Stimulated activated effector memory CD8-positive, alpha-beta T cell treated with anti-CD3 and anti-CD28 coated beads, Interleukin-12 subunit alpha, Interleukin-12 subunit beta, amount 100 ng/mL, for 72 hours (primary cell): Measurements from ENCODE around the gene EFHC2.

ENCODE experiments used
- ATAC-seq: fragments of 150-1000 bp; cut with Tn5 transposase; 2 replicates; pipeline ENCODE4 v1.10.0; 2021
- DNase-seq, 2 donors: peaks; one replicate each; pipeline ENCODE4 v3.0.0; 2021 to 2022; ENCODE audit warnings: low spot score in 2 of 2
- H3K27ac Mint-ChIP-seq: one replicate; pipeline ENCODE4 v1.8.0; 2022; ENCODE audit warnings: mild to moderate bottlenecking, mixed read lengths
- H3K36me3 Mint-ChIP-seq: one replicate; pipeline ENCODE4 v1.8.0; 2022; ENCODE audit warnings: mild to moderate bottlenecking, mixed read lengths
- H3K4me1 Mint-ChIP-seq: one replicate; pipeline ENCODE4 v1.8.0; 2022; ENCODE audit warnings: mixed read lengths
- H3K4me3 Mint-ChIP-seq: one replicate; pipeline ENCODE4 v1.8.0; 2022; ENCODE audit warnings: mild to moderate bottlenecking, mixed read lengths
- H3K9me3 Mint-ChIP-seq: one replicate; pipeline ENCODE4 v1.8.0; 2022; ENCODE audit warnings: mixed read lengths

The EFHC2 gene

GRCh38 chrX:44314259-44314734 is 29.2 kb downstream of the EFHC2 start:
- Mint-ChIP-seq H3K36me3 (no peaks in the 10 kb centered on the region), H3K4me1 (peaks cover 14% of the 10 kb centered on the region), H3K27ac (peak overlapping the region; percentile 72), H3K9me3 (no peaks in the 10 kb centered on the region), H3K4me3 (no peak overlapping the region)
- DNase-seq, result no peak
- ATAC-seq, result peak; percentile 45

DNA sequence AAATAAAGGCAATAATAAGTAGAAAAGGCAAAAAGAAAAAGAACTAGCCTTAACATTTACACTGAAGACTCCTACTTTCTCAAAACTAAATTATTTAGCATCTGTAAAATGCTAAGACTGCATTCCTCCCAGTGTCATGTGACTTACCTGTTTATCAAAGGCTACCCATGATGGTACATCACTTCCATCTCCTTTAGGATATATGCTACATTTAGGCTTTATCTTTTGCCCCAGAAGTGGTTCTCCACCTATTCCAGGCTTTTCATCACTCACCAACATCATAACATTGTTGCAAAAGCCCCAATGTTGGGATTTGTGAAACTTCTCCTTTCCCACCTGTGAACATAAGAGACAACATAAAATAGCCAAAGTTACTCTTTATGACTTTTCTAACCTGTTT is 31.1 kb downstream of the EFHC2 start:
- H3K4me3 Mint-ChIP-seq, result no peak overlapping the region
- ATAC-seq, result no peak
- H3K9me3 Mint-ChIP-seq, result no peaks in the 10 kb centered on the region
- H3K36me3 Mint-ChIP-seq, result no peaks in the 10 kb centered on the region
- no peak for DNase-seq
- H3K27ac Mint-ChIP-seq, result no peak overlapping the region
- peaks cover 14% of the 10 kb centered on the region for H3K4me1 Mint-ChIP-seq

DNA sequence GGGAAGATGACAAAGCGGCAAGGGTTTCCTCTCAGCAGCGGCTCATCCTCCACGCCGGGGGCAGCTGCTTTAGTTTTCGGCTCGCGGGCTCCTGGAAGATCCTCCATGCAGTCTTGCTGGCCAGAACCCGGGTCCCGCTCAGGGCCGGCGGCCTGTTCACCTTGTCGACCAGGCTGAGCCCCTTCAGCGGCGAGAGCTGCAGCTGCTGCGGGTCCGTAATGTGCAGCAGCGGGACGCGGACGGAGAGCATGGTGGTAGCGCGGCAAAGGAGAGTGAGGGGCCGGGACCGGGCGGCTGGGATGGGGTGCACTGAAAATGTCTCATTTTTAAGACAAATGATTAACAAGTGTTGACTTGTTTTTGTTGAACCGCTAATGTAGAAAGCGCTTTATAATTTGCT is 33.2 kb downstream of the EFHC2 start:
- Mint-ChIP-seq H3K4me1 (peaks cover 8% of the 10 kb centered on the region), H3K27ac (no peak overlapping the region), H3K9me3 (no peaks in the 10 kb centered on the region), H3K4me3 (no peak overlapping the region), H3K36me3 (no peaks in the 10 kb centered on the region)
- ATAC-seq (no peak), DNase-seq (no peak)

DNA sequence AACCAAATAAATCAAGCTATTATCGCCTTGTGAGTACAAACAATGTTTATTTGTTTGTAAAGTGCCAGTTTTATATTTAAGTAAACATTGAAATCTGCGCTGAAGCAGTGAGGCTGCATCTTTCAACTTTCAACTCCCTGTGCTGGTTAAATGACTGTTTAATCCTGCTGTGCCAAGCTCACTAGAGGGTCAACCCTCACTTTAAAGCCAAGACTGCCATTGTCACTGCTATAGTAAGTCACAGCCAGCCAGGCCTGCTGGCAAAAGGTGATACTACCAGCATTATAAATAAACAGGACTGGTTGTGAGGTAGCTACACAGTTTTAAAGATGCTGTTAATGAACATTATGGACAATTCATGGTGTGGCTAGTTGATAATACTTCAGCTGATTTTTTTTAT is 34.6 kb downstream of the EFHC2 start:
- Mint-ChIP-seq H3K4me1 (no peaks in the 10 kb centered on the region), H3K36me3 (no peaks in the 10 kb centered on the region), H3K9me3 (no peaks in the 10 kb centered on the region), H3K4me3 (no peak overlapping the region), H3K27ac (no peak overlapping the region)
- ATAC-seq (no peak), DNase-seq (no peak)

DNA sequence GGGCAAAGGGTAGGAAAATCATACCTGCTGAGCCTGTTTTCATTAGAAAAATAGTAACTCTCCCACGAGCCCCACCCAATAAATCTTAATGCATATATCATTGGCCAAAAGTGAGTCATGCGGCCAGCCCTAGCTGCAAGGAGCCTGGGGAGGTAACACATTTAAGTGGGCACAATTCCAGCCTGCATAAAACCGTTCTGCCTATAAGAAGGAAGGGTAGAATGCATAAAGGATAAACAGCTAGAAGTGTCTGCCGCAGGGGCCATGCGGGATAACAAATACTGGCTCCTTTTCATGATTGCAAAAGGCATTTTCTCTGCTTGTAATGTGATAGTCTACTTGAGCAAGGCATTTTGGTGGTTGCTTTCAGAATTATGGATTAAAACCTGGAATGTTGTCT is 37.1 kb downstream of the EFHC2 start:
- Mint-ChIP-seq H3K27ac (no peak overlapping the region), H3K9me3 (no peaks in the 10 kb centered on the region), H3K36me3 (no peaks in the 10 kb centered on the region), H3K4me3 (no peak overlapping the region), H3K4me1 (no peaks in the 10 kb centered on the region)
- no peak for DNase-seq
- no peak for ATAC-seq

GRCh38 chrX:44305921-44306320 is 37.6 kb downstream of the EFHC2 start:
- Mint-ChIP-seq H3K4me1 (no peaks in the 10 kb centered on the region), H3K9me3 (no peaks in the 10 kb centered on the region), H3K27ac (no peak overlapping the region), H3K4me3 (no peak overlapping the region), H3K36me3 (no peaks in the 10 kb centered on the region)
- ATAC-seq, result no peak
- no peak for DNase-seq

DNA sequence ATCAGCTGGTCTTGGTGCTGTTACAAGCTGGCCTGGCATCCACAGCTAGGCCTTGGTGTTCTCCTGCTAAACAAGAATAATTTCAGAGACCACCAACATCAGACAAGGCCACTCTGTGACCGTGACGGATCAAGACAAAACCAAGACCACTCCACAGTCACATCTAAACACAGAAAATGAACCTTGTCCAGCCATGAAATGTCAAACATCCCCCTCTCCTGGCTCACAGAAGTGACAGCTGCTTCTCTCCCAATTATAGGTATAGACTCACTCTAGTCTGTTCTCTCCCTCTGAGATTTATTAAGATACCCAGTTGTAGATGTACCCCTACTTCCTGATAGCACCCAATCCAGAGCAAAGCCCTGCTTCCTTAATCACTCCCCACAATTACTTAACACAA is 40.4 kb downstream of the EFHC2 start:
- Mint-ChIP-seq H3K36me3 (no peaks in the 10 kb centered on the region), H3K4me1 (no peaks in the 10 kb centered on the region), H3K9me3 (no peaks in the 10 kb centered on the region), H3K27ac (no peak overlapping the region), H3K4me3 (no peak overlapping the region)
- DNase-seq (no peak), ATAC-seq (no peak)

- Mint-ChIP-seq H3K27ac (no peak overlapping the region), H3K4me1 (no peaks in the 10 kb centered on the region), H3K9me3 (peaks cover 2% of the 10 kb centered on the region), H3K4me3 (no peak overlapping the region), H3K36me3 (no peaks in the 10 kb centered on the region)
- ATAC-seq, result no peak
- no peak for DNase-seq
Measured at GRCh38 chrX:44299177-44299576, 44.3 kb downstream of the EFHC2 start.

DNA sequence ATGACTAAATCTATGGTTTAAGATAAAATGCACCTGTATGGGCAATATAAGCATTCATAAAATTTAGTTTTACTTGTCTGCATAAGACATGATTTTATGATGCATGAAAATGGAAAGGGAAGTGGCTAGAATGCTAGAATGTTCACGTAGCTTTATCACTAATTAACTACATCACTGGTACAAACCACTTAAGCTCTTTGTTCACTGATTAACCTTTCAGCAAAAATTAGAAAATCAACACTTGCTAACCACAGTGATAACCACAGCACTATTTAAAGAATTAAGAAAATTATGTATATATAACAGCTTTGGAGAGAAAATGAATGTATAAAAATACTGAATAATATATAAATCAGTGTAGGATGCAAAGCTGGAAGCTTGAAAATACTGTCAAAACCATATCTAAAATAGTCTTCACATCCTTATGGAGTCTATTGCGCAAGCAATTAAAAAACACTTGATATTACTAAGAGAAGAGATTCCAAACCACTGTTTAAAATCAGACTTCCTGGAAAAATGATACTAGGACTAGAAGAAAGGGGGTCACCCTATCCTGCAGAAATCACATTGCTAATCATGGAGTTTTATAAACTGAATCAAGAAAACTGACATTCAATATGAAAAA is 51.9 kb downstream of the EFHC2 start:
- DNase-seq, result no peak
- Mint-ChIP-seq H3K4me3 (no peak overlapping the region), H3K36me3 (no peaks in the 10 kb centered on the region), H3K27ac (no peak overlapping the region), H3K9me3 (no peaks in the 10 kb centered on the region), H3K4me1 (no peaks in the 10 kb centered on the region)
- no peak for ATAC-seq

- Mint-ChIP-seq H3K4me3 (no peak overlapping the region), H3K9me3 (no peaks in the 10 kb centered on the region), H3K4me1 (no peaks in the 10 kb centered on the region), H3K27ac (no peak overlapping the region), H3K36me3 (no peaks in the 10 kb centered on the region)
- no peak for DNase-seq
- ATAC-seq, result no peak
Measured at GRCh38 chrX:44290718-44291117, 52.8 kb downstream of the EFHC2 start.

- H3K36me3 Mint-ChIP-seq, result no peaks in the 10 kb centered on the region
- ATAC-seq, result no peak
- H3K9me3 Mint-ChIP-seq, result no peaks in the 10 kb centered on the region
- no peak overlapping the region for H3K27ac Mint-ChIP-seq
- H3K4me3 Mint-ChIP-seq, result no peak overlapping the region
- H3K4me1 Mint-ChIP-seq, result no peaks in the 10 kb centered on the region
- DNase-seq, result no peak
Measured at GRCh38 chrX:44282753-44283152, 60.7 kb downstream of the EFHC2 start.

GRCh38 chrX:44280116-44280515 is 63.4 kb downstream of the EFHC2 start:
- H3K36me3 Mint-ChIP-seq, result no peaks in the 10 kb centered on the region
- ATAC-seq, result no peak

GRCh38 chrX:44274096-44274495 is 69.4 kb downstream of the EFHC2 start:
- no peaks in the 10 kb centered on the region for H3K36me3 Mint-ChIP-seq
- no peak overlapping the region for H3K4me3 Mint-ChIP-seq
- peaks cover 17% of the 10 kb centered on the region for H3K4me1 Mint-ChIP-seq
- H3K9me3 Mint-ChIP-seq, result peaks cover 2% of the 10 kb centered on the region
- ATAC-seq, result no peak
- no peak for DNase-seq
- no peak overlapping the region for H3K27ac Mint-ChIP-seq

More at GRCh38 chrX:44280116-44280515, 63.4 kb downstream of the EFHC2 start:
- DNase-seq, result no peak
- Mint-ChIP-seq H3K4me1 (peaks cover 3% of the 10 kb centered on the region), H3K9me3 (no peaks in the 10 kb centered on the region), H3K4me3 (no peak overlapping the region), H3K27ac (no peak overlapping the region)

GRCh38 chrX:44267861-44268260 is 75.6 kb downstream of the EFHC2 start:
- H3K9me3 Mint-ChIP-seq, result peaks cover 2% of the 10 kb centered on the region

DNA sequence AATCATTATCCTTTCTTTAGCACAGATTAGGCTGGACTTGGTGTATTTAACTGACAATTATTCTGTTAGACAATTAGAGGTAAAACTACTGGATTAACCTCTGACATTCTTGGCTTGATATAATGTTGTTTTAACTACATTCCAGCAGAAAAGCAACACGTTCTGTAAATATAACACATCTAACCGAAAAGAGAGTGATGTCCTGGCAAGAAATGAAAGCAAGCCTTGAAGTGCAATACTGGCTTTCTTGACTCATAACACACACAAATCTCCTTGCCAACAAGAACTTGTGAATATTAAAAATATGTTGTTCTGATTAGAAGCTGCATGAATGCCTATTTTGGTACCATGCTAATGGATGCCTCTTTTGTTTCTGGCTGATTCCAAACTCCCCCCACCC is 76.4 kb downstream of the EFHC2 start:
- DNase-seq (no peak), ATAC-seq (no peak)
- Mint-ChIP-seq H3K27ac (no peak overlapping the region), H3K36me3 (no peaks in the 10 kb centered on the region), H3K4me1 (peaks cover 17% of the 10 kb centered on the region), H3K9me3 (peaks cover 2% of the 10 kb centered on the region), H3K4me3 (no peak overlapping the region)

More at GRCh38 chrX:44267861-44268260, 75.6 kb downstream of the EFHC2 start:
- Mint-ChIP-seq H3K36me3 (no peaks in the 10 kb centered on the region), H3K4me1 (peaks cover 17% of the 10 kb centered on the region), H3K4me3 (no peak overlapping the region), H3K27ac (no peak overlapping the region)
- ATAC-seq, result no peak
- no peak for DNase-seq

DNA sequence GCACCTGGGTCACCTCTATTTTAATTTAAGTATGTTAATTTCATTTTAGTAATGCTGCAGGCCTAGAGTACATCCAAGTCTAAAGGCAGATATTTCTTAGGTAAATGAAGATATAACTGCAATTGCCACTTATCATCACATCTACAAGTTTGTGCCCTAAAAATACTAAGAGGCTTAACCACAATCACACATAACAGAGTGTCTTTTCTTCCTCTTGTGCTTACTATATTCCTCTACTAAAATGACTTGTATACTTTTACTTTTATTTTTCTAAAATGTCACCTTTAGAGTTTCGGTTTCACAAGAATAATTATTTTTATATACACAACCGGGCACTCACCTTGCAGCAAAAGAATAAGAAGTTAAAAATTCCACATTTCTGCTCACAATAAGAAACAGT is 77.9 kb downstream of the EFHC2 start:
- Mint-ChIP-seq H3K36me3 (no peaks in the 10 kb centered on the region), H3K4me1 (peaks cover 17% of the 10 kb centered on the region), H3K9me3 (peaks cover 2% of the 10 kb centered on the region), H3K4me3 (no peak overlapping the region), H3K27ac (no peak overlapping the region)
- peak; percentile 42 for ATAC-seq
- no peak for DNase-seq

GRCh38 chrX:44264936-44265335 is 78.5 kb downstream of the EFHC2 start:
- Mint-ChIP-seq H3K36me3 (no peaks in the 10 kb centered on the region), H3K27ac (no peak overlapping the region)

More at GRCh38 chrX:44264936-44265335, 78.5 kb downstream of the EFHC2 start:
- no peak for DNase-seq
- H3K9me3 Mint-ChIP-seq, result peaks cover 2% of the 10 kb centered on the region
- H3K4me3 Mint-ChIP-seq, result no peak overlapping the region
- H3K4me1 Mint-ChIP-seq, result peaks cover 16% of the 10 kb centered on the region
- ATAC-seq, result no peak
